ELF-1 (cell line): ENCODE data around the gene ITPR1.

Source experiments
- DNase-seq: peaks from one replicate; pipeline ENCODE4 v3.0.0-alpha.2; 2016; ENCODE audit warnings: low read depth, low spot score

ITPR1 gene

GRCh38 chr3:4824926-4825325 lies 331.8 kb downstream of the ITPR1 start:
- no peak for DNase-seq

GRCh38 chr3:4825436-4826236 lies 332.5 kb downstream of the ITPR1 start:
- DNase-seq: no peak

GRCh38 chr3:4826237-4827100 lies 333.3 kb downstream of the ITPR1 start:
- DNase-seq: no peak

- DNase-seq: no peak
These were observed 334.6 kb downstream of the ITPR1 start for GRCh38 chr3:4827767-4828166.

- no peak for DNase-seq
These were observed 335.3 kb downstream of the ITPR1 start for GRCh38 chr3:4828279-4829030.

- DNase-seq: no peak
These were observed 335.9 kb downstream of the ITPR1 start for GRCh38 chr3:4829031-4829394.

GRCh38 chr3:4830586-4830914 lies 337.4 kb downstream of the ITPR1 start:
- DNase-seq: no peak

GRCh38 chr3:4831580-4831950 lies 338.4 kb downstream of the ITPR1 start:
- no peak for DNase-seq

- DNase-seq: no peak
These were observed 340.3 kb downstream of the ITPR1 start for GRCh38 chr3:4833471-4833870.

- no peak for DNase-seq
These were observed 341.3 kb downstream of the ITPR1 start for GRCh38 chr3:4834403-4834866.

GRCh38 chr3:4835616-4836043 lies 342.5 kb downstream of the ITPR1 start:
- DNase-seq: no peak

- DNase-seq: no peak
These were observed 343.4 kb downstream of the ITPR1 start for GRCh38 chr3:4836516-4836915.

GRCh38 chr3:4837374-4837930 lies 344.3 kb downstream of the ITPR1 start:
- no peak for DNase-seq

- no peak for DNase-seq
These were observed 345.5 kb downstream of the ITPR1 start for GRCh38 chr3:4838621-4839022.

- no peak for DNase-seq
These were observed 346.1 kb downstream of the ITPR1 start for GRCh38 chr3:4839278-4839677.

- DNase-seq: no peak
These were observed 348.1 kb downstream of the ITPR1 start for GRCh38 chr3:4841225-4841624.

- DNase-seq: no peak
These were observed 348.8 kb downstream of the ITPR1 start for GRCh38 chr3:4841776-4842440.

- DNase-seq: no peak
These were observed 350.5 kb downstream of the ITPR1 start for GRCh38 chr3:4843619-4844018.

GRCh38 chr3:4845882-4846281 lies 352.7 kb downstream of the ITPR1 start:
- no peak for DNase-seq

GRCh38 chr3:4846543-4846942 lies 353.4 kb downstream of the ITPR1 start:
- no peak for DNase-seq

GRCh38 chr3:4848176-4848825 lies 355.2 kb downstream of the ITPR1 start:
- no peak for DNase-seq
